SK-N-SH treated with all-trans-retinoic acid at 6 μM for 48 hours (cell line): ENCODE results near the gene MAP3K15.

ENCODE experiments used
- BACH2 ChIP-seq: fragments of 250-450 bp; sonication (Bioruptor Pico); IDR thresholded peaks from 2 replicates; pipeline ENCODE4 v1.9.0; 2021; ENCODE audit warnings: mild to moderate bottlenecking, borderline replicate concordance
- ISL1 ChIP-seq: fragments of 250-450 bp; sonication (Bioruptor Pico); IDR thresholded peaks from 2 replicates; pipeline ENCODE4 v2.1.2; 2022; ENCODE audit warnings: mild to moderate bottlenecking, moderate library complexity
- OSR1 ChIP-seq: fragments of 250-450 bp; sonication (Bioruptor Pico); IDR thresholded peaks from 2 replicates; pipeline ENCODE4 v1.8.0; 2022; ENCODE audit warnings: moderate library complexity, mild to moderate bottlenecking, inconsistent platforms
- ZFP30 ChIP-seq: fragments of 450-650 bp; formaldehyde crosslinking; IDR thresholded peaks from 2 replicates; pipeline ENCODE4 v1.5.0; 2022; ENCODE audit warnings: mild to moderate bottlenecking, moderate library complexity
- ZNF565 ChIP-seq: fragments of 450-650 bp; formaldehyde crosslinking; conservative IDR thresholded peaks from 2 replicates; pipeline ENCODE4 v1.5.0; 2020; ENCODE audit warnings: low read depth, mild to moderate bottlenecking, moderate library complexity
- ZNF70 ChIP-seq: fragments of 450-650 bp; formaldehyde crosslinking; IDR thresholded peaks from 2 replicates; pipeline ENCODE4 v1.5.0; 2020; ENCODE audit warnings: mild to moderate bottlenecking, moderate library complexity
- TF ChIP-seq, protein P1 (sequence below): fragments of 250-450 bp; sonication (Bioruptor Pico); IDR thresholded peaks from 2 replicates; pipeline ENCODE4 v1.8.0; 2020; ENCODE audit warnings: mild to moderate bottlenecking, moderate library complexity, borderline replicate concordance

- TF ChIP-seq, protein P1, sequence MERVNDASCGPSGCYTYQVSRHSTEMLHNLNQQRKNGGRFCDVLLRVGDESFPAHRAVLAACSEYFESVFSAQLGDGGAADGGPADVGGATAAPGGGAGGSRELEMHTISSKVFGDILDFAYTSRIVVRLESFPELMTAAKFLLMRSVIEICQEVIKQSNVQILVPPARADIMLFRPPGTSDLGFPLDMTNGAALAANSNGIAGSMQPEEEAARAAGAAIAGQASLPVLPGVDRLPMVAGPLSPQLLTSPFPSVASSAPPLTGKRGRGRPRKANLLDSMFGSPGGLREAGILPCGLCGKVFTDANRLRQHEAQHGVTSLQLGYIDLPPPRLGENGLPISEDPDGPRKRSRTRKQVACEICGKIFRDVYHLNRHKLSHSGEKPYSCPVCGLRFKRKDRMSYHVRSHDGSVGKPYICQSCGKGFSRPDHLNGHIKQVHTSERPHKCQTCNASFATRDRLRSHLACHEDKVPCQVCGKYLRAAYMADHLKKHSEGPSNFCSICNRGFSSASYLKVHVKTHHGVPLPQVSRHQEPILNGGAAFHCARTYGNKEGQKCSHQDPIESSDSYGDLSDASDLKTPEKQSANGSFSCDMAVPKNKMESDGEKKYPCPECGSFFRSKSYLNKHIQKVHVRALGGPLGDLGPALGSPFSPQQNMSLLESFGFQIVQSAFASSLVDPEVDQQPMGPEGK = no peak
- TF ChIP-seq ZNF70 = no peak
- no peak for TF ChIP-seq OSR1 (CRISPR knock-in tag)
- no peak for TF ChIP-seq ISL1 (CRISPR knock-in tag)
- no peak for TF ChIP-seq BACH2 (CRISPR knock-in tag)
- TF ChIP-seq ZFP30 (CRISPR knock-in tag) = no peak
- TF ChIP-seq ZNF565 (CRISPR knock-in tag) = no peak
Observed at GRCh38 chrX:19392078-19392477, 123.2 kb downstream of the MAP3K15 start.
